Stimulated activated CD8-positive, alpha-beta memory T cell treated with anti-CD3 and anti-CD28 coated beads, Interleukin-12 subunit alpha, Interleukin-12 subunit beta, amount 100 ng/mL, for 1 hour (primary cell): ENCODE data around the gene TTLL9.
"Not testable (repeated sequence)": the region's sequence is repeated elsewhere in the genome, so short reads cannot be mapped to it uniquely, and the experiment has no call there.

Experiments used
- DNase-seq: peaks from one replicate; pipeline ENCODE4 v3.0.0-alpha.2; 2020; ENCODE audit warnings: low read depth

Gene TTLL9

GRCh38 chr20:31917962-31918412, 47.6 kb downstream of the TTLL9 start:
- not testable (repeated sequence) for DNase-seq

GRCh38 chr20:31918466-31919105, 48.2 kb downstream of the TTLL9 start:
- no peak for DNase-seq

- DNase-seq, result no peak
Observed at GRCh38 chr20:31919410-31920155, 49.1 kb downstream of the TTLL9 start.

- no peak for DNase-seq
Observed at GRCh38 chr20:31920275-31920855, 49.9 kb downstream of the TTLL9 start.

GRCh38 chr20:31921480-31921879, 51.0 kb downstream of the TTLL9 start:
- DNase-seq, result not testable (repeated sequence)

GRCh38 chr20:31922181-31922580, 51.7 kb downstream of the TTLL9 start:
- DNase-seq, result no peak

GRCh38 chr20:31922588-31922987, 52.2 kb downstream of the TTLL9 start:
- no peak for DNase-seq

GRCh38 chr20:31923388-31924331, 53.2 kb downstream of the TTLL9 start:
- no peak for DNase-seq

GRCh38 chr20:31924561-31924960, 54.1 kb downstream of the TTLL9 start:
- no peak for DNase-seq

GRCh38 chr20:31925631-31926030, 55.2 kb downstream of the TTLL9 start:
- no peak for DNase-seq

GRCh38 chr20:31926493-31926892, 56.1 kb downstream of the TTLL9 start:
- no peak for DNase-seq

- no peak for DNase-seq
Observed at GRCh38 chr20:31927627-31928159, 57.3 kb downstream of the TTLL9 start.

GRCh38 chr20:31929631-31930030, 59.2 kb downstream of the TTLL9 start:
- not testable (repeated sequence) for DNase-seq

GRCh38 chr20:31930779-31931178, 60.3 kb downstream of the TTLL9 start:
- no peak for DNase-seq

GRCh38 chr20:31933698-31934097, 63.3 kb downstream of the TTLL9 start:
- no peak for DNase-seq

- no peak for DNase-seq
Observed at GRCh38 chr20:31934491-31934890, 64.1 kb downstream of the TTLL9 start.

GRCh38 chr20:31934968-31935764, 64.7 kb downstream of the TTLL9 start:
- no peak for DNase-seq

- no peak for DNase-seq
Observed at GRCh38 chr20:31936420-31936819, 66.0 kb downstream of the TTLL9 start.

GRCh38 chr20:31937820-31938219, 67.4 kb downstream of the TTLL9 start:
- DNase-seq, result no peak

- DNase-seq, result no peak
Observed at GRCh38 chr20:31939661-31940060, 69.2 kb downstream of the TTLL9 start.

- DNase-seq, result no peak
Observed at GRCh38 chr20:31943052-31943471, 72.6 kb downstream of the TTLL9 start.
